H1 (cell line): ENCODE measurements around the gene CA14. TPM values are rescaled to one million over a fixed set of nuclear protein-coding genes. Genes with fewer than 3 reads are reported as not detected.

ENCODE experiments used
- CTCF ChIA-PET: fragments of 300-600 bp; sonication (Branson Sonifier 250); formaldehyde crosslinking; loops from one replicate; lab custom pipeline; 2021; ENCODE audit not compliant: partially characterized antibody; lab: Charles Lee
- POLR2A ChIA-PET: fragments of 300-600 bp; sonication (Branson Sonifier 250); formaldehyde crosslinking; loops from one replicate; lab custom pipeline; 2021; ENCODE audit warnings: inconsistent platforms; ENCODE audit not compliant: partially characterized antibody; lab: Charles Lee
- DNase-seq, 2 experiments: peaks; one replicate each; pipeline versions ENCODE4 v3.0.0 to v3.0.0-alpha.2; 2010 to 2022; ENCODE audit warnings: low spot score in 2 of 2, low read depth in 1 of 2, mixed read lengths in 1 of 2
- FAIRE-seq: peaks from 2 replicates; lab custom pipeline; 2011; peaks lifted over from hg19 to GRCh38; lab: Jason Lieb, UNC
- H2AFZ ChIP-seq: 2 replicates; pipeline ENCODE4 v1.8.1; 2012; ENCODE audit warnings: low read length, inconsistent platforms
- H2AK5ac ChIP-seq: 2 replicates; pipeline ENCODE4 v1.6.1; 2013; ENCODE audit warnings: low read depth, low read length
- H2BK120ac ChIP-seq: replicated peaks from 2 replicates; pipeline ENCODE3; 2013; ENCODE audit warnings: low read depth, low read length, inconsistent platforms
- H2BK12ac ChIP-seq: 2 replicates; pipeline ENCODE4 v1.6.1; 2013; ENCODE audit warnings: low read depth, low read length
- H2BK15ac ChIP-seq: 2 replicates; pipeline ENCODE4 v1.6.1; 2013; ENCODE audit warnings: low read length
- H2BK20ac ChIP-seq: 2 replicates; pipeline ENCODE4 v1.6.1; 2013; ENCODE audit warnings: low read length
- H2BK5ac ChIP-seq: 2 replicates; pipeline ENCODE4 v1.6.1; 2013; ENCODE audit warnings: low read depth, low read length
- H3K14ac ChIP-seq: 2 replicates; pipeline ENCODE4 v1.6.1; 2013; ENCODE audit warnings: inconsistent platforms; ENCODE audit not compliant: insufficient read length
- H3K18ac ChIP-seq: 2 replicates; pipeline ENCODE4 v1.6.1; 2013; ENCODE audit warnings: low read length; ENCODE audit errors: extremely low read depth
- H3K23ac ChIP-seq: 2 replicates; pipeline ENCODE4 v1.6.1; 2013; ENCODE audit warnings: inconsistent platforms; ENCODE audit not compliant: insufficient read length
- H3K23me2 ChIP-seq: 2 replicates; pipeline ENCODE4 v1.6.1; 2013; ENCODE audit warnings: low read depth, low read length
- H3K27ac ChIP-seq: 2 replicates; pipeline ENCODE4 v1.6.1; 2011; ENCODE audit warnings: low read depth, low read length, inconsistent platforms
- H3K27me3 ChIP-seq, 4 experiments: replicated peaks in 1 of 4; 1 replicate in 1 of 4; 2 replicates in 3 of 4; pipeline versions ENCODE4 v1.6.1 to v1.8.1; 2011 to 2013; ENCODE audit warnings: low read length in 3 of 4, mild to moderate bottlenecking in 3 of 4, inconsistent platforms in 2 of 4, mixed read lengths in 2 of 4, moderate library complexity in 1 of 4; ENCODE audit not compliant: control insufficient read depth in 3 of 4, insufficient read depth in 3 of 4; ENCODE audit errors: extremely low read depth in 1 of 4
- H3K36me3 ChIP-seq, 4 experiments: 2 replicates each; pipeline versions ENCODE4 v1.6.1 to v1.8.1; 2011 to 2013; ENCODE audit warnings: mild to moderate bottlenecking in 4 of 4, low read length in 3 of 4, moderate library complexity in 2 of 4, control low read depth in 1 of 4, inconsistent platforms in 1 of 4; ENCODE audit not compliant: insufficient read depth in 4 of 4, control insufficient read depth in 2 of 4
- H3K4ac ChIP-seq: replicated peaks from 2 replicates; pipeline ENCODE3; 2013; ENCODE audit warnings: low read length, low read depth, mixed read lengths, inconsistent platforms; ENCODE audit not compliant: insufficient read length
- H3K4me1 ChIP-seq, 4 experiments: replicated peaks in 1 of 4; 1 replicate in 1 of 4; 2 replicates in 3 of 4; pipeline versions ENCODE4 v1.6.1 to v1.8.1; 2011 to 2013; ENCODE audit warnings: low read length in 3 of 4, inconsistent platforms in 2 of 4, mixed read lengths in 1 of 4; ENCODE audit not compliant: insufficient read depth in 4 of 4, control insufficient read depth in 3 of 4
- H3K4me2 ChIP-seq, 2 experiments: 2 replicates each; pipeline versions ENCODE4 v1.6.1 to v1.8.1; 2011 to 2013; ENCODE audit warnings: low read depth in 2 of 2, low read length in 2 of 2, control low read depth in 1 of 2, inconsistent platforms in 1 of 2, mild to moderate bottlenecking in 1 of 2; ENCODE audit not compliant: insufficient read depth in 1 of 2
- H3K4me3 ChIP-seq, 4 experiments: fragments of 200-600, 300-600 bp in 1 of 4; sonication (generic), shearing (Covaris generic), sonication (Bioruptor Twin) in 1 of 4; 2 replicates each; pipeline versions ENCODE4 v1.5.1 to v1.8.1; 2011 to 2016; ENCODE audit warnings: low read length in 4 of 4, low read depth in 3 of 4, control low read depth in 2 of 4, inconsistent platforms in 2 of 4, mild to moderate bottlenecking in 2 of 4, mixed read lengths in 1 of 4, moderate library complexity in 1 of 4; ENCODE audit not compliant: insufficient read depth in 2 of 4; ENCODE audit errors: extremely low read depth in 1 of 4
- H3K56ac ChIP-seq: replicated peaks from 2 replicates; pipeline ENCODE3; 2013; ENCODE audit warnings: low read depth, mild to moderate bottlenecking, mixed read lengths, low read length, inconsistent platforms; ENCODE audit not compliant: insufficient read length
- H3K79me1 ChIP-seq: 2 replicates; pipeline ENCODE4 v1.6.1; 2013; ENCODE audit warnings: low read depth, low read length, control low read depth
- H3K79me2 ChIP-seq, 2 experiments: 2 replicates each; pipeline versions ENCODE4 v1.6.1 to v1.8.1; 2012 to 2013; ENCODE audit warnings: low read length in 2 of 2, mild to moderate bottlenecking in 2 of 2, inconsistent platforms in 1 of 2; ENCODE audit not compliant: insufficient read depth in 2 of 2, control insufficient read depth in 1 of 2
- H3K9ac ChIP-seq, 4 experiments: replicated peaks in 1 of 4; 1 replicate in 1 of 4; 2 replicates in 3 of 4; pipeline versions ENCODE4 v1.6.1 to v1.8.1; 2011 to 2013; ENCODE audit warnings: low read depth in 3 of 4, low read length in 3 of 4, control low read depth in 2 of 4, mild to moderate bottlenecking in 2 of 4, moderate library complexity in 2 of 4, inconsistent platforms in 1 of 4; ENCODE audit errors: extremely low read depth in 1 of 4
- H3K9me3 ChIP-seq, 2 experiments: 2 replicates each; pipeline versions ENCODE4 v1.6.1 to v1.8.1; 2012 to 2013; ENCODE audit warnings: mild to moderate bottlenecking in 2 of 2, moderate library complexity in 2 of 2, control low read depth in 1 of 2, inconsistent platforms in 1 of 2, low read depth in 1 of 2, low read length in 1 of 2, mixed read lengths in 1 of 2; ENCODE audit not compliant: insufficient read depth in 2 of 2
- H4K20me1 ChIP-seq, 2 experiments: replicated peaks in 1 of 2; 2 replicates each; pipeline versions ENCODE3 to v1.8.1; 2011 to 2013; ENCODE audit warnings: inconsistent platforms in 2 of 2, low read length in 2 of 2, mild to moderate bottlenecking in 1 of 2; ENCODE audit not compliant: insufficient read depth in 2 of 2, control insufficient read depth in 1 of 2
- H4K5ac ChIP-seq: 2 replicates; pipeline ENCODE4 v1.6.1; 2013; ENCODE audit warnings: low read length, low read depth, mixed read lengths, inconsistent platforms; ENCODE audit not compliant: insufficient read length
- H4K8ac ChIP-seq: 2 replicates; pipeline ENCODE4 v1.8.0; 2013; ENCODE audit warnings: mild to moderate bottlenecking, moderate library complexity, low read length, inconsistent platforms; ENCODE audit not compliant: insufficient read depth; ENCODE audit errors: extremely low read depth
- H4K91ac ChIP-seq: replicated peaks from 2 replicates; pipeline ENCODE3; 2013; ENCODE audit warnings: low read length, mixed read lengths, inconsistent platforms; ENCODE audit not compliant: insufficient read length
- ASH2L ChIP-seq: fragments of 200-600, 300-600 bp; sonication (generic); IDR thresholded peaks from one replicate; pipeline ENCODE4 v1.7.1; 2017; ENCODE audit warnings: low read length
- CTBP2 ChIP-seq: IDR thresholded peaks from 2 replicates; pipeline ENCODE4 v1.7.0; 2011; ENCODE audit warnings: borderline replicate concordance, mild to moderate bottlenecking, moderate library complexity, mixed read lengths, low read length; ENCODE audit not compliant: insufficient read depth, insufficient read length
- POLR2A ChIP-seq, 2 experiments: IDR thresholded peaks; 1 replicate in 1 of 2; 2 replicates in 1 of 2; pipeline ENCODE4 v1.6.1; 2011; ENCODE audit warnings: low read depth in 2 of 2, low read length in 2 of 2, mild to moderate bottlenecking in 2 of 2; ENCODE audit errors: control extremely low read depth in 1 of 2
- WGBS, 2 experiments: shearing (Covaris generic) in 1 of 2; methylation state at CpG; one replicate each; pipeline versions ENCODE4 v1.1.6 to v1.1.7; 2013 to 2015; ENCODE audit warnings: low lambda C conversion rate in 2 of 2, mixed read lengths in 2 of 2, inconsistent platforms in 1 of 2, low coverage in 1 of 2, missing lambda C conversion rate in 1 of 2; ENCODE audit not compliant: insufficient replicate concordance in 2 of 2, insufficient coverage in 1 of 2, insufficient read length in 1 of 2; ENCODE audit errors: extremely low coverage in 1 of 2, missing lambda C conversion rate in 1 of 2; 5-methylcytosine and 5-hydroxymethylcytosine counted together
- polyA plus RNA-seq, 7 experiments: library from polyadenylated mRNA; depleted of rRNA in 3 of 7; stranded (reverse) in 5 of 7; unstranded in 2 of 7; fragments of >200 nt in 5 of 7; fragments of 200-250 nt in 2 of 7; gene quantifications; 1 replicate in 5 of 7; 2 replicates in 1 of 7; 4 replicates in 1 of 7; pipeline versions ENCODE4 v1.2.1 to v1.2.3, GENCODE V29; 2011 to 2013; ENCODE audit warnings: missing spikeins in 2 of 7, mixed read lengths in 2 of 7
- total RNA-seq: library from RNA; stranded (reverse); fragmentation: NEBNext Ultra II Directional; extraction: Animal tissue kit (Norgen Biotek cat#: 25700); gene quantifications from 2 replicates; pipeline ENCODE4 v1.2.1, GENCODE V29; 2021
- TF ChIP-seq, protein P1 (sequence below): IDR thresholded peaks from 2 replicates; pipeline ENCODE4 v1.6.1; 2011; ENCODE audit warnings: low read length, improper control_type of control experiment

CA14 gene
- total and polyA plus RNA-seq, 2 of the 8 experiments (the other 6 are each of a cell fraction or from before 2014, with no cell fraction given), result 52.3 to 105 TPM

DNA sequence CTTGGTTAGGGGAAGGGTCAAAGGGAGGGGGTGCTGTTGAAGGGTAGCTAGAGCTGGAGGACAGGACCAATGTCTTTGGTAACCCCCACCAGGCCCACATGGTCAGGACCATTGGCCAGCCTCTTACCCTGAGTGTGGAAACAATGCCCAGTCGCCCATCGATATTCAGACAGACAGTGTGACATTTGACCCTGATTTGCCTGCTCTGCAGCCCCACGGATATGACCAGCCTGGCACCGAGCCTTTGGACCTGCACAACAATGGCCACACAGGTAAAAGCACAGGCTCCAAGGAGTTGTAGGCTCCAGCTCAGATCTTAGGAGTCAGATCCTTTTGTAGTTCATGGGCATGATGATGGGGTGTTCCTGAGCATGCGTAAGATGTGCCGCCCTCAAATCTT is 3.8 kb downstream of the CA14 start:
- 98% methylated on average over 6 of the region's 6 CpGs; no CpG with 5 or more reads in 1 of the 2 experiments for WGBS, 2 experiments

More for the DNA sequence above, 3.8 kb downstream of the CA14 start:
- H2BK5ac ChIP-seq, result no peak overlapping the region
- H3K27me3 ChIP-seq, result no peaks in the 10 kb centered on the region
- ChIA-PET POLR2A (interaction anchor here (1.0 to 19.4 kb wide), 7 partner anchors 9 to 292 kb away, joined by 3 to 535 read pairs (median 6); partner anchors contain the start of genes ADAMTSL4, APH1A, C1orf54 and CIART), CTCF (interaction anchor here (1.1 to 17.5 kb wide), 2 partner anchors 14 to 34 kb away, joined by 3 to 326 read pairs; partner anchors contain the start of genes APH1A, C1orf54 and CIART)
- DNase-seq, result no peak
- no peak for FAIRE-seq
- TF ChIP-seq CTBP2 (no peak), ASH2L (no peak), POLR2A (IDR thresholded peaks at IDR 0.05; ENCODE audit: control extremely low read depth in 1 of 2, low read depth in 2 of 2, low read length in 2 of 2) (peak in 1 of 2 experiments; percentile 18; a peak in 2 of 3 replicates)
- TF ChIP-seq, protein P1, sequence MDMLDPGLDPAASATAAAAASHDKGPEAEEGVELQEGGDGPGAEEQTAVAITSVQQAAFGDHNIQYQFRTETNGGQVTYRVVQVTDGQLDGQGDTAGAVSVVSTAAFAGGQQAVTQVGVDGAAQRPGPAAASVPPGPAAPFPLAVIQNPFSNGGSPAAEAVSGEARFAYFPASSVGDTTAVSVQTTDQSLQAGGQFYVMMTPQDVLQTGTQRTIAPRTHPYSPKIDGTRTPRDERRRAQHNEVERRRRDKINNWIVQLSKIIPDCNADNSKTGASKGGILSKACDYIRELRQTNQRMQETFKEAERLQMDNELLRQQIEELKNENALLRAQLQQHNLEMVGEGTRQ, result no peak
- no peak overlapping the region for H2AK5ac ChIP-seq
- H2BK120ac ChIP-seq, result no peak overlapping the region
- H3K23me2 ChIP-seq, result peaks cover 33% of the 10 kb centered on the region
- H3K4me1 ChIP-seq, result peaks cover 0 to 12% (median 11%) of the 10 kb centered on the region in 4 experiments; a peak in 6 of 7 replicates
- H3K18ac ChIP-seq, result no peak overlapping the region
- no peak overlapping the region for H4K91ac ChIP-seq
- H3K9me3 ChIP-seq, result no peaks in the 10 kb centered on the region
- peaks cover 4 to 25% of the 10 kb centered on the region in 2 experiments for H3K79me2 ChIP-seq
- no peak overlapping the region for H2BK20ac ChIP-seq
- peaks cover 5% of the 10 kb centered on the region; the same call in 1 of the 2 replicates for H3K79me1 ChIP-seq
- H3K4me3 ChIP-seq, result no peak overlapping the region
- H4K8ac ChIP-seq, result no peak overlapping the region; the same call in none of the 2 replicates
- H3K14ac ChIP-seq, result no peak overlapping the region
- no peak overlapping the region for H2AFZ ChIP-seq
- H4K5ac ChIP-seq, result no peak overlapping the region
- no peak overlapping the region for H3K4me2 ChIP-seq
- no peak overlapping the region for H2BK12ac ChIP-seq
- no peak overlapping the region for H3K56ac ChIP-seq
- H3K9ac ChIP-seq, result no peak overlapping the region
- no peaks in the 10 kb centered on the region for H4K20me1 ChIP-seq
- H2BK15ac ChIP-seq, result no peak overlapping the region; the same call in 1 of the 2 replicates
- no peak overlapping the region for H3K23ac ChIP-seq
- H3K36me3 ChIP-seq, result peaks cover 24 to 49% (median 40%) of the 10 kb centered on the region in 4 experiments
- H3K4ac ChIP-seq, result no peak overlapping the region
- H3K27ac ChIP-seq, result no peak overlapping the region
